Body of pancreas (tissue), 4 donors: Measurements from ENCODE around the gene MAN2A1. TPM values are rescaled to one million over a fixed set of nuclear protein-coding genes. Genes with fewer than 3 reads are reported as not detected.

ENCODE experiments used
- ATAC-seq: fragments of 150-250 bp; one replicate; pipeline ENCODE4 v1.9.1; 2016
- DNase-seq, 4 donors: peaks; one replicate each; pipeline ENCODE4 v3.0.0-alpha.2; 2019
- H3K27ac ChIP-seq, 4 donors: fragments of 200-600 bp; sonication (generic); 1 replicate in 3 of 4; 2 replicates in 1 of 4; pipeline versions ENCODE4 v1.5.1 to v1.6.1; 2016 to 2019; ENCODE audit warnings: mild to moderate bottlenecking in 1 of 4, mixed read lengths in 1 of 4, moderate library complexity in 1 of 4
- H3K27me3 ChIP-seq, 2 donors: fragments of 200-600 bp; sonication (generic); one replicate each; pipeline ENCODE4 v1.6.0; 2016; ENCODE audit warnings: mild to moderate bottlenecking in 1 of 2
- H3K36me3 ChIP-seq, 2 donors: fragments of 200-600 bp; sonication (generic); replicated peaks in 1 of 2; 2 replicates each; pipeline ENCODE4 v1.5.1; 2016; ENCODE audit warnings: low read depth in 2 of 2; ENCODE audit not compliant: insufficient read depth in 1 of 2
- H3K4me1 ChIP-seq: fragments of 200-600 bp; sonication (generic); one replicate; pipeline ENCODE4 v1.6.0; 2016
- H3K4me3 ChIP-seq, 2 donors: fragments of 200-600 bp; sonication (generic); 1 replicate in 1 of 2; 2 replicates in 1 of 2; pipeline ENCODE4 v1.5.1; 2016 to 2019
- H3K9me3 ChIP-seq, 3 donors: fragments of 200-600 bp; sonication (generic); 1 replicate in 2 of 3; 2 replicates in 1 of 3; pipeline ENCODE4 v1.5.1; 2016
- CTCF ChIP-seq, 7 experiments: fragments of 450-650 bp in 4 of 7; fragments of 200-600 bp in 3 of 7; sonication (generic) in 3 of 7; IDR thresholded peaks; one replicate each; pipeline ENCODE4 v1.5.1; 2016 to 2019; ENCODE audit warnings: antibody characterized with exemption in 7 of 7
- POLR2A ChIP-seq, 3 donors: fragments of 450-650 bp; IDR thresholded peaks; one replicate each; pipeline ENCODE4 v1.6.1; 2016; ENCODE audit warnings: antibody characterized with exemption in 3 of 3, mild to moderate bottlenecking in 2 of 3
- WGBS, 2 donors: methylation state at CpG; one replicate each; pipeline ENCODE4 v1.1.5; 2017; 5-methylcytosine and 5-hydroxymethylcytosine counted together
- intact Hi-C: fragments of 100-400 bp; cut with DNase I; formaldehyde crosslinking; loops from one replicate; pipeline ENCODE4 v1.15.1; 2023
- total RNA-seq, 2 donors: library from RNA; depleted of rRNA; stranded (reverse); fragments of >200 nt; gene quantifications; one replicate each; pipeline ENCODE4 v1.1.0, GENCODE V29; 2016

Gene MAN2A1
- total RNA-seq, 2 donors from 2014 or later, result 43.8 to 61.7 TPM

- H3K36me3 ChIP-seq, result no peaks in the 10 kb centered on the region
- H3K4me1 ChIP-seq, result peaks cover 42% of the 10 kb centered on the region
- H3K27me3 ChIP-seq, result no peaks in the 10 kb centered on the region
- peak overlapping the region in 2 of 4 donors; percentile 26 to 55 for H3K27ac ChIP-seq
- ATAC-seq, result no peak
- TF ChIP-seq POLR2A (IDR thresholded peaks at IDR 0.05) (no peak), CTCF (IDR thresholded peaks at IDR 0.05) (no peak)
- DNase-seq, result no peak
- intact Hi-C loops, result no loop called here
- no peaks in the 10 kb centered on the region for H3K9me3 ChIP-seq
- H3K4me3 ChIP-seq, result no peak overlapping the region
- WGBS, 2 donors, result 73% methylated on average over 2 of the region's 2 CpGs
These were observed 19.1 kb downstream of the MAN2A1 start for GRCh38 chr5:109708813-109709212.

DNA sequence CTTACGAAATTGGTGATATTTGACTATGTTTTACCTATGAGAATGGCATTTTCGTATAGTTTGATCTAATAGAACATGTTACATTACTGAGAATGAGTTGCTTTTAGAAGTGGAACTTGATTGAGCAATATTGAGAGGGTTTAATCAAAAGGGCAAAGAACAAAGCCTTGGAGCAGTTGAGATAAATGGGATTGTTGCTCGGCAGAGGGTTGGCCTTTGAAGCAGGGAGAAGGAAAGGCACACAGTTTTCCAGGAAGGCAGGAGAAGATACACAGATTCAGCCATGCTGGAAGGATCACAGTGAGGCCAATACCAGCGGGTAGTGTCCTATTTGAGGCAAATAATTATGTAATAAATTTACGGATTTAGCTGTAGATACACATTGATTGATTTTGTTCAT, 19.5 kb downstream of the MAN2A1 start:
- Histone ChIP-seq H3K27ac (peak overlapping the region in 1 of 4 donors; percentile 55), H3K4me3 (no peak overlapping the region), H3K36me3 (no peaks in the 10 kb centered on the region), H3K27me3 (no peaks in the 10 kb centered on the region), H3K9me3 (no peaks in the 10 kb centered on the region), H3K4me1 (peaks cover 38% of the 10 kb centered on the region)
- peak; percentile 74 for ATAC-seq
- peak in 2 of 4 donors; percentile 36 to 38 for DNase-seq
- intact Hi-C loops, result no loop called here
- 27 to 33% methylated on average over 5 of the region's 5 CpGs for WGBS, 2 donors
- TF ChIP-seq CTCF (IDR thresholded peaks at IDR 0.05), result no peak

GRCh38 chr5:109711673-109712072, 21.9 kb downstream of the MAN2A1 start:
- intact Hi-C loops, result no loop called here
- no peaks in the 10 kb centered on the region for H3K9me3 ChIP-seq
- no peak overlapping the region for H3K27ac ChIP-seq
- no peak overlapping the region for H3K4me3 ChIP-seq
- TF ChIP-seq POLR2A (IDR thresholded peaks at IDR 0.05) (no peak), CTCF (IDR thresholded peaks at IDR 0.05) (no peak)
- DNase-seq (no peak), ATAC-seq (no peak)
- H3K36me3 ChIP-seq, result peaks cover 0 to 2% of the 10 kb centered on the region in 2 donors
- H3K27me3 ChIP-seq, result no peaks in the 10 kb centered on the region
- H3K4me1 ChIP-seq, result peaks cover 41% of the 10 kb centered on the region

DNA sequence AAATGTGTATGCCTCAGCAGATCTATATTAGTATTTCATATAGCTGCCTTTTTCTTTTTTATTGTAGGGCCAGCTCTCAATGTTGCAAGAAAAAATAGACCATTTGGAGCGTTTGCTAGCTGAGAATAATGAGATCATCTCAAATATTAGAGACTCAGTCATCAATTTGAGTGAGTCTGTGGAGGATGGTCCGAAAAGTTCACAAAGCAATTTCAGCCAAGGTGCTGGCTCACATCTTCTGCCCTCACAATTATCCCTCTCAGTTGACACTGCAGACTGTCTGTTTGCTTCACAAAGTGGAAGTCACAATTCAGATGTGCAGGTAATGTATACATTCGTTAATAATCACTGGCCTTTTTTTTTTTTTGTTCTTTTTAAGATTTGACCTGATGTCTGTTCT, 23.7 kb downstream of the MAN2A1 start:
- H3K36me3 ChIP-seq, result peaks cover 0 to 3% of the 10 kb centered on the region in 2 donors
- H3K27ac ChIP-seq, result no peak overlapping the region
- peaks cover 23% of the 10 kb centered on the region for H3K4me1 ChIP-seq
- no peak for ATAC-seq
- TF ChIP-seq POLR2A (IDR thresholded peaks at IDR 0.05) (no peak), CTCF (IDR thresholded peaks at IDR 0.05) (no peak)
- no peaks in the 10 kb centered on the region for H3K27me3 ChIP-seq
- no peaks in the 10 kb centered on the region for H3K9me3 ChIP-seq
- WGBS, 2 donors, result 75 to 82% methylated on average over 3 of the region's 3 CpGs
- DNase-seq, result no peak
- intact Hi-C loops, result no loop called here
- H3K4me3 ChIP-seq, result no peak overlapping the region

- TF ChIP-seq POLR2A (IDR thresholded peaks at IDR 0.05) (no peak), CTCF (IDR thresholded peaks at IDR 0.05) (no peak)
- DNase-seq, result peak in 1 of 4 donors; percentile 23
- intact Hi-C loops, result no loop called here
These were observed 24.9 kb downstream of the MAN2A1 start for GRCh38 chr5:109714592-109714991.

More at GRCh38 chr5:109714592-109714991, 24.9 kb downstream of the MAN2A1 start:
- Histone ChIP-seq H3K27ac (no peak overlapping the region), H3K4me1 (peaks cover 12% of the 10 kb centered on the region), H3K36me3 (peaks cover 0 to 3% of the 10 kb centered on the region in 2 donors), H3K27me3 (no peaks in the 10 kb centered on the region), H3K4me3 (no peak overlapping the region), H3K9me3 (no peaks in the 10 kb centered on the region)
- 20 to 43% methylated on average over 3 of the region's 3 CpGs for WGBS, 2 donors
- no peak for ATAC-seq
